ENCODE data around the gene CAPN1. TPM values are rescaled to one million over a fixed set of nuclear protein-coding genes. Genes with fewer than 3 reads are reported as not detected.

The CAPN1 gene
- total and polyA plus RNA-seq, 2 donors (not counting 1 experiment from before 2014, with no cell fraction given) = 192 to 202 TPM

DNA sequence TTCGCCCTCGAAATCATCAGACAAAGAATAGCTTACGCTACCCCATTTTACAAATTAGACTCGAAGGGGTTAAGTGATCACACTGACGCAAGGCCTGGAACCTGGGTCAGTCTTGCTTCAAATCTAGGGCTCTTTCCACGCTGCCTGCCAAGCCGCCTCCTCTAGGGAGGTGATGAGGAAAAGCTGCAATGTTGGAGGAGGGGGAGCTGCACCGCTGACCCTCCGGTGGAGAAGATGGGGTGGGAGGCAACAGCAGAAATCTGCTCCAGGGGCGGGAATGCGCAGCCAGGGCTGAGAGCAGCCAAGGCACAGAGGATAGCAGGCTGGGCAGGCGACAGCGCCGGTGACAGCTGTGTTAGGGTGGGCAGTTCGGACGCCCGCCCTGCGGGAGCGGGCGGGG is 48.0 kb upstream of the CAPN1 start:
- H3K4me3 ChIP-seq (ENCODE audit: control extremely low read depth in 1 of 5, extremely low read depth in 1 of 5, insufficient read depth in 1 of 5, low read depth in 2 of 5, low read length in 4 of 5) = peak overlapping the region; percentile 81 to 99 (median 96)
- Mint-ChIP-seq H3K27ac (peak overlapping the region; percentile 99), H3K9me3 (ENCODE audit: insufficient read depth) (no peaks in the 10 kb centered on the region), H3K27me3 (no peaks in the 10 kb centered on the region), H3K4me1 (peaks cover 70% of the 10 kb centered on the region), H3K4me3 (peak overlapping the region; percentile 97)
- no peak for TF ChIP-seq EZH2 (IDR thresholded peaks at IDR 0.05; ENCODE audit: borderline replicate concordance, insufficient read depth, low read depth, low read length, poor library complexity, severe bottlenecking)
- TF ChIP-seq, protein P1, sequence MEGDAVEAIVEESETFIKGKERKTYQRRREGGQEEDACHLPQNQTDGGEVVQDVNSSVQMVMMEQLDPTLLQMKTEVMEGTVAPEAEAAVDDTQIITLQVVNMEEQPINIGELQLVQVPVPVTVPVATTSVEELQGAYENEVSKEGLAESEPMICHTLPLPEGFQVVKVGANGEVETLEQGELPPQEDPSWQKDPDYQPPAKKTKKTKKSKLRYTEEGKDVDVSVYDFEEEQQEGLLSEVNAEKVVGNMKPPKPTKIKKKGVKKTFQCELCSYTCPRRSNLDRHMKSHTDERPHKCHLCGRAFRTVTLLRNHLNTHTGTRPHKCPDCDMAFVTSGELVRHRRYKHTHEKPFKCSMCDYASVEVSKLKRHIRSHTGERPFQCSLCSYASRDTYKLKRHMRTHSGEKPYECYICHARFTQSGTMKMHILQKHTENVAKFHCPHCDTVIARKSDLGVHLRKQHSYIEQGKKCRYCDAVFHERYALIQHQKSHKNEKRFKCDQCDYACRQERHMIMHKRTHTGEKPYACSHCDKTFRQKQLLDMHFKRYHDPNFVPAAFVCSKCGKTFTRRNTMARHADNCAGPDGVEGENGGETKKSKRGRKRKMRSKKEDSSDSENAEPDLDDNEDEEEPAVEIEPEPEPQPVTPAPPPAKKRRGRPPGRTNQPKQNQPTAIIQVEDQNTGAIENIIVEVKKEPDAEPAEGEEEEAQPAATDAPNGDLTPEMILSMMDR (IDR thresholded peaks at IDR 0.05) = no peak
- POLR2A ChIA-PET = interaction anchor here (0.7 to 8.8 kb wide), 5 partner anchors 14 to 658 kb away, joined by 3 to 160 read pairs (median 4); partner anchors contain the start of genes CAPN1, FAU, MALAT1 and MRPL49
- H3K36me3 ChIP-seq (replicated peaks in 1 of 2; ENCODE audit: control extremely low read depth in 1 of 2, control insufficient read depth in 1 of 2, extremely low read depth in 1 of 2, insufficient read depth in 2 of 2, low read length in 1 of 2) = peaks cover 2 to 37% of the 10 kb centered on the region in 2 experiments
- peaks cover 53% of the 10 kb centered on the region for H4K20me1 ChIP-seq (ENCODE audit: control insufficient read depth, insufficient read depth, low read length, poor library complexity, severe bottlenecking)
- no peaks in the 10 kb centered on the region for H3K27me3 ChIP-seq (replicated peaks in 1 of 4; ENCODE audit: control extremely low read depth in 1 of 4, control insufficient read depth in 3 of 4, insufficient read depth in 4 of 4, low read length in 3 of 4)
- peak overlapping the region; percentile 98 to 99 for H3K27ac ChIP-seq (ENCODE audit: low read length in 2 of 2)
- H3K9me3 ChIP-seq (ENCODE audit: control extremely low read depth in 1 of 3, control insufficient read depth in 2 of 3, insufficient read depth in 1 of 3, low read length in 2 of 3) = no peaks in the 10 kb centered on the region
- peaks cover 79% of the 10 kb centered on the region for H3K79me2 ChIP-seq (ENCODE audit: control insufficient read depth, insufficient read depth, low read length)
- CTCF ChIA-PET = interaction anchor here (1.2 to 7.5 kb wide), 3 partner anchors 12 to 46 kb away, joined by 4 to 64 read pairs (median 41); partner anchors contain the start of genes CAPN1, FAU, MRPL49 and TM7SF2
- H3K9ac ChIP-seq (ENCODE audit: low read length) = peak overlapping the region; percentile 99
- WGBS (ENCODE audit: insufficient coverage) = 0% methylated on average over 15 of the region's 20 CpGs
- ATAC-seq (ENCODE audit: low read depth) (no peak), DNase-seq (no peak)
- peak overlapping the region; percentile 71 for H2AFZ ChIP-seq (ENCODE audit: insufficient read depth, low read depth, low read length, poor library complexity, severe bottlenecking)
- intact Hi-C loops (cut with micrococcal nuclease) = loop anchor here (1.0 to 5.0 kb wide), 3 partner anchors 49 to 484 kb away; partner anchors contain the start of genes CDCA5, PCNX3, SAC3D1 and ZFPL1
- peak overlapping the region; percentile 89 for H3K4me2 ChIP-seq (replicated peaks; ENCODE audit: low read depth, low read length, poor library complexity, severe bottlenecking)
- H3K4me1 ChIP-seq (ENCODE audit: control insufficient read depth in 2 of 2, insufficient read depth in 2 of 2, low read length in 2 of 2) = peaks cover 43 to 66% of the 10 kb centered on the region in 2 donors
